GM12891 (cell line): ENCODE results near the gene KCNMA1.

Experiments
- DNase-seq: peaks from one replicate; pipeline ENCODE4 v3.0.0; 2011; ENCODE audit warnings: low spot score; ENCODE audit not compliant: insufficient read length
- FAIRE-seq: peaks from 2 replicates; lab custom pipeline; 2011; peaks lifted over from hg19 to GRCh38; lab: Jason Lieb, UNC
- PAX5 ChIP-seq: IDR thresholded peaks from 2 replicates; pipeline ENCODE4 v1.6.1; 2011; ENCODE audit warnings: low read length, moderate library complexity, mild to moderate bottlenecking; ENCODE audit not compliant: insufficient read depth, severe bottlenecking
- POLR2A ChIP-seq: IDR thresholded peaks from 2 replicates; pipeline ENCODE4 v1.6.1; 2011; ENCODE audit warnings: low read depth, low read length, control low read depth
- POLR2AphosphoS5 ChIP-seq: IDR thresholded peaks from 2 replicates; pipeline ENCODE4 v1.6.1; 2011; ENCODE audit warnings: low read depth, low read length, control low read depth
- POU2F2 ChIP-seq: IDR thresholded peaks from 2 replicates; pipeline ENCODE4 v1.6.1; 2011; ENCODE audit warnings: low read depth, mild to moderate bottlenecking, control low read depth, low read length, moderate library complexity
- SPI1 ChIP-seq: IDR thresholded peaks from 2 replicates; pipeline ENCODE4 v1.6.1; 2011; ENCODE audit warnings: low read depth, low read length, control low read depth
- TAF1 ChIP-seq: IDR thresholded peaks from 2 replicates; pipeline ENCODE4 v1.6.1; 2011; ENCODE audit warnings: low read depth, low read length, control low read depth

The KCNMA1 gene

GRCh38 chr10:77361426-77361825, 276.2 kb downstream of the KCNMA1 start:
- FAIRE-seq = no peak
- DNase-seq = no peak
- TF ChIP-seq POLR2AphosphoS5 (no peak), TAF1 (no peak), PAX5 (no peak), POU2F2 (no peak), POLR2A (no peak), SPI1 (no peak)

- DNase-seq (no peak), FAIRE-seq (no peak)
- TF ChIP-seq TAF1 = no peak
- no peak for TF ChIP-seq SPI1
- no peak for TF ChIP-seq POU2F2
- no peak for TF ChIP-seq POLR2AphosphoS5
- TF ChIP-seq PAX5 = no peak
- no peak for TF ChIP-seq POLR2A
These were observed 276.8 kb downstream of the KCNMA1 start for GRCh38 chr10:77360835-77361234.

- TF ChIP-seq POLR2AphosphoS5 = no peak
- no peak for TF ChIP-seq POLR2A
- no peak for TF ChIP-seq SPI1
- TF ChIP-seq POU2F2 = no peak
- FAIRE-seq (no peak), DNase-seq (no peak)
These were observed 277.6 kb downstream of the KCNMA1 start for GRCh38 chr10:77359950-77360520.

GRCh38 chr10:77359287-77359691, 278.3 kb downstream of the KCNMA1 start:
- DNase-seq (no peak), FAIRE-seq (no peak)
- TF ChIP-seq POLR2A (no peak), SPI1 (no peak), PAX5 (no peak), POLR2AphosphoS5 (no peak), POU2F2 (no peak), TAF1 (no peak)

- no peak for TF ChIP-seq POLR2A
- TF ChIP-seq PAX5 = no peak
- TF ChIP-seq POU2F2 = no peak
- no peak for TF ChIP-seq SPI1
- no peak for TF ChIP-seq TAF1
- no peak for TF ChIP-seq POLR2AphosphoS5
- FAIRE-seq (no peak), DNase-seq (no peak)
These were observed 279.0 kb downstream of the KCNMA1 start for GRCh38 chr10:77358656-77359055.

GRCh38 chr10:77357611-77358310, 279.8 kb downstream of the KCNMA1 start:
- TF ChIP-seq PAX5 (no peak), POLR2AphosphoS5 (no peak), SPI1 (no peak), POU2F2 (no peak), TAF1 (no peak), POLR2A (no peak)
- no peak for FAIRE-seq
- DNase-seq = no peak

GRCh38 chr10:77357185-77357584, 280.4 kb downstream of the KCNMA1 start:
- DNase-seq (no peak), FAIRE-seq (no peak)
- no peak for TF ChIP-seq POU2F2
- no peak for TF ChIP-seq SPI1
- TF ChIP-seq PAX5 = no peak
- TF ChIP-seq TAF1 = no peak
- TF ChIP-seq POLR2AphosphoS5 = no peak
- no peak for TF ChIP-seq POLR2A

GRCh38 chr10:77355844-77356243, 281.8 kb downstream of the KCNMA1 start:
- TF ChIP-seq POLR2AphosphoS5 (no peak), SPI1 (no peak), POU2F2 (no peak), PAX5 (no peak), TAF1 (no peak), POLR2A (no peak)
- FAIRE-seq (no peak), DNase-seq (no peak)

GRCh38 chr10:77351386-77351785, 286.2 kb downstream of the KCNMA1 start:
- FAIRE-seq = no peak
- DNase-seq = no peak
- TF ChIP-seq SPI1 (no peak), POLR2A (no peak), PAX5 (no peak), POU2F2 (no peak), TAF1 (no peak), POLR2AphosphoS5 (no peak)

- DNase-seq (no peak), FAIRE-seq (no peak)
- TF ChIP-seq PAX5 (no peak), SPI1 (no peak), POU2F2 (no peak), POLR2A (no peak), POLR2AphosphoS5 (no peak), TAF1 (no peak)
These were observed 286.9 kb downstream of the KCNMA1 start for GRCh38 chr10:77350711-77351119.
